ENCODE data around the gene YOD1. TPM values are rescaled to one million over a fixed set of nuclear protein-coding genes. Genes with fewer than 3 reads are reported as not detected.
A peak's percentile ranks its signal among the peaks of the same experiment; 100 is the strongest.

Gene YOD1
- total and polyA plus RNA-seq, 2 of the 13 experiments (the other 11 are each of a cell fraction or from before 2014, with no cell fraction given) = 3.4 to 9.1 TPM

DNA sequence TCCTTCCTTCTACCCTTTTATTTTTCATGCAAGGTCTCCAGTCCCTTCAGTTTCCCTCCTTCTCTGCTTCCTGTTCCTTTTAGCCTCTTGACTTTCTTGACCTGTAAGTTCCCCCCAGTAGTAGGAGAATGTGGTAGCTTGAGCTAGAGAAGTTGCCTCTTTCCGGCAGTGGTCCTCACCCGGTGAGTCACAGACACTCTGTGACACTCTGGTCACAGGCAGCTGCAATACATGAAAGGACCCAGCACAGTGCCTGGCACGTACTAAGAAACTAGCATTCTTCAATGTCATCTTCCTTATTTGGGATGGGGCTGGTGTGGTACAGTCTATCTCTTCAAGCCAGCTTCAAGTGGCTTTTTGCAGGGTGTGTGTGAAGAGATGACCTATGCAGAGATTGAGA is 18.1 kb upstream of the YOD1 start:
- no TSS peak for BruUV-seq (replicated peaks)
- CTCF ChIA-PET (ENCODE audit: low intra/inter-chr PET ratio, low total read pairs) = no interaction called here
- intact Hi-C loops (cut with micrococcal nuclease; ENCODE audit: unreplicated experiment) = no loop called here

DNA sequence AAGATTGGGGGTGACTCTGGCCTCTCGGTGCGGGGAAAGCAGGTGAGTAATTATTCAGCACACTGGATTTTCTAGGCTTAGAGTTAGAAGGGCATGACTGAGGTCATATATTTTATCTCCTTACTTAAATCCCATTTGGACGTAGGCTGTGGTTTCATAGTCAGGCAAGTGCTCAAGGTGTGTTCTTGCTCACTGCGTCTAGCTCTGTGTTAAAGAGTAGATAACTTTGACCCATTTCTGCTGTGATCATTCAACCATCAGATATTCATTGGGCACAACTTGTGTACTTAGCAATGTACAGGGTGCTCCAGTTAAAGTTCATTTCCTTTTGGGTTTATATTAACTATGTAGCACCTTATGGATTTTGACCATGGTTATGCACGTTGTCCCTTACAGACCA is 16.7 kb upstream of the YOD1 start:
- Histone ChIP-seq H3K36me3 (replicated peaks in 1 of 2; ENCODE audit: control insufficient read depth in 1 of 2, insufficient read depth in 2 of 2, low read length in 2 of 2) (peaks cover 12 to 37% of the 10 kb centered on the region in 2 experiments; a peak in 4 of 5 replicates), H3K9me3 (ENCODE audit: low read length) (no peaks in the 10 kb centered on the region), H3K27me3 (ENCODE audit: control insufficient read depth in 1 of 2, insufficient read depth in 2 of 2, low read length in 2 of 2) (no peaks in the 10 kb centered on the region), H3K27ac (ENCODE audit: extremely low read length, insufficient read depth, low read length) (peak overlapping the region; percentile 46), H3K4me1 (ENCODE audit: insufficient read depth, low read length) (peaks cover 21% of the 10 kb centered on the region), H3K4me3 (replicated peaks in 1 of 3; ENCODE audit: insufficient read depth in 1 of 3, low read depth in 2 of 3, low read length in 3 of 3) (no peak overlapping the region), H3K4me2 (ENCODE audit: low read depth, low read length) (peak overlapping the region; percentile 8; the same call in 1 of the 2 replicates), H4K20me1 (ENCODE audit: insufficient read depth, low read length) (no peaks in the 10 kb centered on the region), H3K9ac (ENCODE audit: insufficient read depth, low read depth, low read length) (no peak overlapping the region), H2AFZ (ENCODE audit: low read length) (no peak overlapping the region), H3K79me2 (ENCODE audit: insufficient read depth, low read length) (no peaks in the 10 kb centered on the region)
- ATAC-seq = peak; percentile 75
- no peak for DNase-seq (ENCODE audit: low spot score)
- WGBS (ENCODE audit: low lambda C conversion rate) = 63% methylated on average over 5 of the region's 5 CpGs
- in situ Hi-C loops (cut with HindIII; ENCODE audit: extremely low pct_ligation_motif_present, low pct_unique_long_range_greater_than_20kb) = no loop called here
- CTCF ChIA-PET (ENCODE audit: low intra/inter-chr PET ratio, low total read pairs) = no interaction called here
- intact Hi-C loops (cut with micrococcal nuclease; ENCODE audit: unreplicated experiment) = no loop called here
- no peak for FAIRE-seq
- no TSS peak for BruUV-seq (replicated peaks)
- POLR2A ChIA-PET = interaction anchor here (1.1 kb wide), 1 partner anchor 14 kb away, joined by 3 read pairs; the partner anchor contains the start of gene PFKFB2
- TF ChIP-seq, protein P1, sequence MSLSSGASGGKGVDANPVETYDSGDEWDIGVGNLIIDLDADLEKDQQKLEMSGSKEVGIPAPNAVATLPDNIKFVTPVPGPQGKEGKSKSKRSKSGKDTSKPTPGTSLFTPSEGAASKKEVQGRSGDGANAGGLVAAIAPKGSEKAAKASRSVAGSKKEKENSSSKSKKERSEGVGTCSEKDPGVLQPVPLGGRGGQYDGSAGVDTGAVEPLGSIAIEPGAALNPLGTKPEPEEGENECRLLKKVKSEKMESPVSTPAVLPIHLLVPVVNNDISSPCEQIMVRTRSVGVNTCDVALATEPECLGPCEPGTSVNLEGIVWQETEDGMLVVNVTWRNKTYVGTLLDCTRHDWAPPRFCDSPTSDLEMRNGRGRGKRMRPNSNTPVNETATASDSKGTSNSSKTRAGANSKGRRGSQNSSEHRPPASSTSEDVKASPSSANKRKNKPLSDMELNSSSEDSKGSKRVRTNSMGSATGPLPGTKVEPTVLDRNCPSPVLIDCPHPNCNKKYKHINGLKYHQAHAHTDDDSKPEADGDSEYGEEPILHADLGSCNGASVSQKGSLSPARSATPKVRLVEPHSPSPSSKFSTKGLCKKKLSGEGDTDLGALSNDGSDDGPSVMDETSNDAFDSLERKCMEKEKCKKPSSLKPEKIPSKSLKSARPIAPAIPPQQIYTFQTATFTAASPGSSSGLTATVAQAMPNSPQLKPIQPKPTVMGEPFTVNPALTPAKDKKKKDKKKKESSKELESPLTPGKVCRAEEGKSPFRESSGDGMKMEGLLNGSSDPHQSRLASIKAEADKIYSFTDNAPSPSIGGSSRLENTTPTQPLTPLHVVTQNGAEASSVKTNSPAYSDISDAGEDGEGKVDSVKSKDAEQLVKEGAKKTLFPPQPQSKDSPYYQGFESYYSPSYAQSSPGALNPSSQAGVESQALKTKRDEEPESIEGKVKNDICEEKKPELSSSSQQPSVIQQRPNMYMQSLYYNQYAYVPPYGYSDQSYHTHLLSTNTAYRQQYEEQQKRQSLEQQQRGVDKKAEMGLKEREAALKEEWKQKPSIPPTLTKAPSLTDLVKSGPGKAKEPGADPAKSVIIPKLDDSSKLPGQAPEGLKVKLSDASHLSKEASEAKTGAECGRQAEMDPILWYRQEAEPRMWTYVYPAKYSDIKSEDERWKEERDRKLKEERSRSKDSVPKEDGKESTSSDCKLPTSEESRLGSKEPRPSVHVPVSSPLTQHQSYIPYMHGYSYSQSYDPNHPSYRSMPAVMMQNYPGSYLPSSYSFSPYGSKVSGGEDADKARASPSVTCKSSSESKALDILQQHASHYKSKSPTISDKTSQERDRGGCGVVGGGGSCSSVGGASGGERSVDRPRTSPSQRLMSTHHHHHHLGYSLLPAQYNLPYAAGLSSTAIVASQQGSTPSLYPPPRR (CRISPR knock-in tag; IDR thresholded peaks at IDR 0.05; ENCODE audit: borderline replicate concordance) = no peak
- TF ChIP-seq HOXA7 (CRISPR knock-in tag; IDR thresholded peaks at IDR 0.05) (no peak), ZNF329 (CRISPR knock-in tag; IDR thresholded peaks at IDR 0.05; ENCODE audit: low read depth) (no peak), ZEB1 (IDR thresholded peaks at IDR 0.05; ENCODE audit: insufficient replicate concordance, low read depth) (no peak), ZBTB42 (CRISPR knock-in tag; IDR thresholded peaks at IDR 0.05) (no peak), PPARG (CRISPR knock-in tag; conservative IDR thresholded peaks at IDR 0.05) (peak; percentile 77; the same call in 1 of the 2 replicates), ZNF296 (CRISPR knock-in tag; conservative IDR thresholded peaks at IDR 0.05) (no peak), ZBTB20 (CRISPR knock-in tag; IDR thresholded peaks at IDR 0.05; ENCODE audit: borderline replicate concordance, low read depth) (peak; percentile 29; the same call in 1 of the 2 replicates), KDM5B (CRISPR knock-in tag; IDR thresholded peaks at IDR 0.05; ENCODE audit: borderline replicate concordance) (no peak), ZNF672 (CRISPR knock-in tag; IDR thresholded peaks at IDR 0.05) (no peak)

More for the DNA sequence above, 18.1 kb upstream of the YOD1 start:
- peaks cover 21% of the 10 kb centered on the region for H3K4me1 ChIP-seq (ENCODE audit: insufficient read depth, low read length)
- FAIRE-seq (no peak), DNase-seq (ENCODE audit: low spot score) (no peak), ATAC-seq (no peak)
- H3K9me3 ChIP-seq (ENCODE audit: low read length) = no peaks in the 10 kb centered on the region
- WGBS (ENCODE audit: low lambda C conversion rate) = 95% methylated on average over 3 of the region's 3 CpGs
- H3K79me2 ChIP-seq (ENCODE audit: insufficient read depth, low read length) = no peaks in the 10 kb centered on the region
- no peak overlapping the region for H3K27ac ChIP-seq (ENCODE audit: extremely low read length, insufficient read depth, low read length)
- in situ Hi-C loops (cut with HindIII; ENCODE audit: extremely low pct_ligation_motif_present, low pct_unique_long_range_greater_than_20kb) = no loop called here
- no peaks in the 10 kb centered on the region for H3K27me3 ChIP-seq (ENCODE audit: control insufficient read depth in 1 of 2, insufficient read depth in 2 of 2, low read length in 2 of 2)
- H2AFZ ChIP-seq (ENCODE audit: low read length) = no peak overlapping the region
- H3K4me2 ChIP-seq (ENCODE audit: low read depth, low read length) = no peak overlapping the region
- H3K4me3 ChIP-seq (replicated peaks in 1 of 3; ENCODE audit: insufficient read depth in 1 of 3, low read depth in 2 of 3, low read length in 3 of 3) = no peak overlapping the region
- no peak overlapping the region for H3K9ac ChIP-seq (ENCODE audit: insufficient read depth, low read depth, low read length)
- H3K36me3 ChIP-seq (replicated peaks in 1 of 2; ENCODE audit: control insufficient read depth in 1 of 2, insufficient read depth in 2 of 2, low read length in 2 of 2) = peaks cover 10 to 28% of the 10 kb centered on the region in 2 experiments; a peak in 4 of 5 replicates
- TF ChIP-seq SMC3 (IDR thresholded peaks at IDR 0.05; ENCODE audit: low read length) (no peak), JDP2 (CRISPR knock-in tag; IDR thresholded peaks at IDR 0.05; ENCODE audit: borderline replicate concordance) (no peak), NFYC (CRISPR knock-in tag; IDR thresholded peaks at IDR 0.05) (no peak)
- no peaks in the 10 kb centered on the region for H4K20me1 ChIP-seq (ENCODE audit: insufficient read depth, low read length)
- POLR2A ChIA-PET = no interaction called here
